ENCODE measurements around the gene TMEM8B.
"Not testable (repeated sequence)": the region's sequence is repeated elsewhere in the genome, so short reads cannot be mapped to it uniquely, and the experiment has no call there.

Gene TMEM8B

GRCh38 chr9:35911690-35912089, 82.7 kb downstream of the TMEM8B start:
- no peak for DNase-seq (ENCODE audit: low read depth in 1 of 2, low spot score in 1 of 2)
- no peaks in the 10 kb centered on the region for H3K27me3 ChIP-seq (ENCODE audit: insufficient read depth, poor library complexity, severe bottlenecking)
- TF ChIP-seq POLR2AphosphoS5 (IDR thresholded peaks at IDR 0.05; ENCODE audit: low read depth) (no peak), SPI1 (IDR thresholded peaks at IDR 0.05; ENCODE audit: borderline replicate concordance, low read depth) (no peak), GABPA (IDR thresholded peaks at IDR 0.05; ENCODE audit: low read depth) (no peak), REST (IDR thresholded peaks at IDR 0.05; ENCODE audit: insufficient replicate concordance, low read depth) (no peak)
- TF ChIP-seq, protein P1, sequence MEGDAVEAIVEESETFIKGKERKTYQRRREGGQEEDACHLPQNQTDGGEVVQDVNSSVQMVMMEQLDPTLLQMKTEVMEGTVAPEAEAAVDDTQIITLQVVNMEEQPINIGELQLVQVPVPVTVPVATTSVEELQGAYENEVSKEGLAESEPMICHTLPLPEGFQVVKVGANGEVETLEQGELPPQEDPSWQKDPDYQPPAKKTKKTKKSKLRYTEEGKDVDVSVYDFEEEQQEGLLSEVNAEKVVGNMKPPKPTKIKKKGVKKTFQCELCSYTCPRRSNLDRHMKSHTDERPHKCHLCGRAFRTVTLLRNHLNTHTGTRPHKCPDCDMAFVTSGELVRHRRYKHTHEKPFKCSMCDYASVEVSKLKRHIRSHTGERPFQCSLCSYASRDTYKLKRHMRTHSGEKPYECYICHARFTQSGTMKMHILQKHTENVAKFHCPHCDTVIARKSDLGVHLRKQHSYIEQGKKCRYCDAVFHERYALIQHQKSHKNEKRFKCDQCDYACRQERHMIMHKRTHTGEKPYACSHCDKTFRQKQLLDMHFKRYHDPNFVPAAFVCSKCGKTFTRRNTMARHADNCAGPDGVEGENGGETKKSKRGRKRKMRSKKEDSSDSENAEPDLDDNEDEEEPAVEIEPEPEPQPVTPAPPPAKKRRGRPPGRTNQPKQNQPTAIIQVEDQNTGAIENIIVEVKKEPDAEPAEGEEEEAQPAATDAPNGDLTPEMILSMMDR (IDR thresholded peaks at IDR 0.05; ENCODE audit: insufficient read depth, low read length) = no peak
- H3K4me3 ChIP-seq (replicated peaks; ENCODE audit: insufficient read depth, low read length) = no peak overlapping the region
- H3K27ac ChIP-seq (replicated peaks) = no peak overlapping the region

- TF ChIP-seq, protein P1 (IDR thresholded peaks at IDR 0.05; ENCODE audit: insufficient read depth, low read length) = no peak
- TF ChIP-seq SPI1 (IDR thresholded peaks at IDR 0.05; ENCODE audit: borderline replicate concordance, low read depth) = no peak
- Histone ChIP-seq H3K4me3 (replicated peaks; ENCODE audit: insufficient read depth, low read length) (no peak overlapping the region), H3K27ac (replicated peaks) (no peak overlapping the region), H3K27me3 (ENCODE audit: insufficient read depth, poor library complexity, severe bottlenecking) (no peaks in the 10 kb centered on the region)
- no peak for DNase-seq (ENCODE audit: low read depth in 1 of 2, low spot score in 1 of 2)
Measured at GRCh38 chr9:35912791-35913400, 83.9 kb downstream of the TMEM8B start.

DNA sequence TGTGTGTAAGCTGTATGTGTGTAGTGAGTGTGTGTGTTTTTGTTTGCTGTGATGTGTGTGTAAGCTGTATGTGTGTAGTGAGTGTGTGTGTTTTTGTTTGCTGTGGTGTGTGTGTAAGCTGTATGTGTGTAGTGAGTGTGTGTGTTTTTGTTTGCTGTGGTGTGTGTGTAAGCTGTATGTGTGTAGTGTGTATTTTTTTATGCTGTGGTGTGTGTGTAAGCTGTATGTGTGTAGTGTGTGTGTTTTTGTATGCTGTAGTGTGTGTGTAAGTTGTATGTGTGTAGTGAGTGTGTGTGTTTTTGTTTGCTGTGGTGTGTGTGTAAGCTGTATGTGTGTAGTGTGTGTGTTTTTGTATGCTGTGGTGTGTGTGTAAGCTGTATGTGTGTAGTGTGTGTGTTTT, 84.4 kb downstream of the TMEM8B start:
- H3K27me3 ChIP-seq (ENCODE audit: insufficient read depth, poor library complexity, severe bottlenecking); H3K27ac ChIP-seq (replicated peaks); H3K4me3 ChIP-seq (replicated peaks; ENCODE audit: insufficient read depth, low read length); DNase-seq (ENCODE audit: low read depth in 1 of 2, low spot score in 1 of 2): not testable (repeated sequence)

- Histone ChIP-seq H3K27ac (replicated peaks) (no peak overlapping the region), H3K4me3 (replicated peaks; ENCODE audit: insufficient read depth, low read length) (no peak overlapping the region), H3K27me3 (ENCODE audit: insufficient read depth, poor library complexity, severe bottlenecking) (no peaks in the 10 kb centered on the region)
- DNase-seq (ENCODE audit: low read depth in 1 of 2, low spot score in 1 of 2) = peak in 1 of 2 experiments; percentile 16
- TF ChIP-seq POLR2AphosphoS5 (IDR thresholded peaks at IDR 0.05; ENCODE audit: low read depth) (no peak), GABPA (IDR thresholded peaks at IDR 0.05; ENCODE audit: low read depth) (no peak), SPI1 (IDR thresholded peaks at IDR 0.05; ENCODE audit: borderline replicate concordance, low read depth) (no peak), REST (IDR thresholded peaks at IDR 0.05; ENCODE audit: insufficient replicate concordance, low read depth) (no peak)
- TF ChIP-seq, protein P1 (IDR thresholded peaks at IDR 0.05; ENCODE audit: insufficient read depth, low read length) = no peak
Measured at GRCh38 chr9:35914301-35914807, 85.3 kb downstream of the TMEM8B start.
